ENCODE data around the gene BCAN.
A peak's percentile ranks its signal among the peaks of the same experiment; 100 is the strongest.

BCAN gene

DNA sequence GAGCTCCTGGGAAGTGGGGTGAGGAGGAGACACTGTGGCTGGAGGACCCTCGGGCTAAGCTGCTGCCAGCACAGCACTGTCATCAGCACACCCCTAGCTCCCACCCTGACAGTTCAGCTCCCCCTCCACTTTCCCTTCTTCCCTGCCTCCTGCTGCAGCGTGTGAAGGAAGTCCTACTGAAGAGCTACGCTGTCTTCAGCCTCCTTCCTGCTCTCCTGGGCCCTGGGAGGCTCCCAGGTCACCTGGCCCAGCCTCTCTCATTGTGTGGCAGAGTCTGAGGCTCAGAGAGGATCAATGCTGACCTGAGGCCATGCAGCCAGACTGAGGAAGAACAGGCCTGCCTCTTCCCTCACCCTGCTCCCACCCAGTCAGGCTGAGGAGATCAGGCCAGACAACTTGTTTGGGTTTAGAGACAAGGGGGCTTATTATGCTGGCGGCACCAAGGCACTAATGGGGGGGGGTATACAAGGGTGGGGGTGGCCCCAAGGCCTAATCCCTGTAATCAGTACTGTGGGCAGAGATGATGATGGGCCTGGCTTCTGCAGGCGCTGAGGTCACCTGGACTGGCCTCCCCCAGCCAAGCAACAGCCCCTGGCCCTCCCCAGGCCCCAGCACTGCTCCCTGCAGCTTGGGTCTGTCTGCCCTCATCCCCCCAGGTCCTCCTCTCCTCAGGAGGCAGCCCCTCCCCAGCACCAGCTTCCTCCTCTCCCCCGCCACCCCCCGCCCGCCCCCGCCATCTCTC, 26.2 kb downstream of the BCAN start:
- peaks cover 23% of the 10 kb centered on the region for H3K36me3 Mint-ChIP-seq (ENCODE audit: low read depth)
- H3K27me3 Mint-ChIP-seq (ENCODE audit: low read depth, poor library complexity): no peaks in the 10 kb centered on the region
- H3K4me3 Mint-ChIP-seq: no peak overlapping the region
- peaks cover 95% of the 10 kb centered on the region for H3K4me1 Mint-ChIP-seq
- DNase-seq: no peak
- TF ChIP-seq, protein P1, sequence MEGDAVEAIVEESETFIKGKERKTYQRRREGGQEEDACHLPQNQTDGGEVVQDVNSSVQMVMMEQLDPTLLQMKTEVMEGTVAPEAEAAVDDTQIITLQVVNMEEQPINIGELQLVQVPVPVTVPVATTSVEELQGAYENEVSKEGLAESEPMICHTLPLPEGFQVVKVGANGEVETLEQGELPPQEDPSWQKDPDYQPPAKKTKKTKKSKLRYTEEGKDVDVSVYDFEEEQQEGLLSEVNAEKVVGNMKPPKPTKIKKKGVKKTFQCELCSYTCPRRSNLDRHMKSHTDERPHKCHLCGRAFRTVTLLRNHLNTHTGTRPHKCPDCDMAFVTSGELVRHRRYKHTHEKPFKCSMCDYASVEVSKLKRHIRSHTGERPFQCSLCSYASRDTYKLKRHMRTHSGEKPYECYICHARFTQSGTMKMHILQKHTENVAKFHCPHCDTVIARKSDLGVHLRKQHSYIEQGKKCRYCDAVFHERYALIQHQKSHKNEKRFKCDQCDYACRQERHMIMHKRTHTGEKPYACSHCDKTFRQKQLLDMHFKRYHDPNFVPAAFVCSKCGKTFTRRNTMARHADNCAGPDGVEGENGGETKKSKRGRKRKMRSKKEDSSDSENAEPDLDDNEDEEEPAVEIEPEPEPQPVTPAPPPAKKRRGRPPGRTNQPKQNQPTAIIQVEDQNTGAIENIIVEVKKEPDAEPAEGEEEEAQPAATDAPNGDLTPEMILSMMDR (IDR thresholded peaks at IDR 0.05): no peak
- peak overlapping the region; percentile 94 for H3K27ac Mint-ChIP-seq
- H3K9me3 Mint-ChIP-seq: peaks cover 5% of the 10 kb centered on the region

DNA sequence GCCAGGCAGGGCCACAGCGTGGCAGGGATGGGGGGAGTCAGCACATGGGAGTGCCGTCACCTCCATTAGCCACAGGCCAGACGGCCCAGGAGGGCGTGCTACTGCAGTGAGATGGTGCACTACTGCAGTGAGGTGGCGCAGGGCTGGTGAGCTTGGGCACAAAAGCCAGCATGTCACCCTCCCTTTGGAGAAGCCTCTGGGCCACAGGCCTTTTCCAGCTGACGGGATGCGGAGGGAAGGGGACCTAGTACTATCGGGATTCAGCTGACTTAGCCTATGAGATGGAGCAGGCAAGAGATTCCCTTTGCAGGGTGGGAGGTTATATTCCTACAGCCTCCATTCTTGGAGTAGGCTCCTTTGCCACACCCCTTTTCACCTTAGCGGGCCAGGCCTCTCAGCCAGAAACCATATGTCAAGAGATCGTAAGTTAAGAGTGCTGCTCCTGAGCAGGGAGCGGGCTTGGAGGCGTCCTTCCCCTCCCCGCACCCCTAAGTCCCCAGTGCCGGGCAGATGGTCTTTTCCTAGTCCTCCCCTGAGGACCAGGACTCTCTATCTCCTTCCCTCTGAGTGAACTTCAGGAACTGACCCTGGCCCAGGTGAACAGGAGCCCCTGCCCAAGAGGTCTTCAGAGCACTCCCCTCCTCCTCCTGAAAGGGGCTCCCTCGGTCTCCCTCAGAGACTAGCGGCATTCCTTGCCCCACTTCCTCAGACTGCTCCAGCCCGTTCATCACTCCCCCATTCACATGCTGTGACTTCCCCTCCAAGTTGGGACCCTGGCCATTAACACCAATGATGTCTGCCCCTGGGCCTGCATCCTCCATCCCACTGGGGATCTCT, 27.1 kb downstream of the BCAN start:
- H3K27ac Mint-ChIP-seq: peak overlapping the region; percentile 87
- DNase-seq: no peak
- TF ChIP-seq, protein P1 (IDR thresholded peaks at IDR 0.05): no peak
- H3K4me1 Mint-ChIP-seq: peaks cover 95% of the 10 kb centered on the region
- H3K36me3 Mint-ChIP-seq (ENCODE audit: low read depth): peaks cover 32% of the 10 kb centered on the region
- H3K27me3 Mint-ChIP-seq (ENCODE audit: low read depth, poor library complexity): no peaks in the 10 kb centered on the region
- H3K9me3 Mint-ChIP-seq: peaks cover 5% of the 10 kb centered on the region
- no peak overlapping the region for H3K4me3 Mint-ChIP-seq

DNA sequence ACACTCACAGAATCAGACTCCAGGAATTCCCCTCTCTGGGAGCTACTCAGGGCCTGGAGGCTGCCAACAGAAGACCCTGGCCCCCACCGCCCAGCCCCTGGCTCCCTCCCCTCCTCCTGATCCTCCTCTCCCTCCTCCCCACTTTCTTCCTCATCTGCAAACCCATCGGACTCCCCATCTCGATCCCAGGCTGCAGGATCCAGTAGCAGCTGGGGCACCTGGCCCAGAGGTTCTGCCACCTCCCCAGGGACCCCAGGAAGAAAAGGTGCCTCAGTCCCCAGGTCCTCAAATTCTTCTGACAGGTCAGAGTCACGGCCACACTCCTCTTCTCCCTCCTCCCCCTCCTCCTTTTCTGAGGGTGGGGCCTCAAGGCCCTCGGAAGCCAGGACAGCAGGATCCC, 27.9 kb downstream of the BCAN start:
- TF ChIP-seq, protein P1 (IDR thresholded peaks at IDR 0.05): no peak
- peaks cover 5% of the 10 kb centered on the region for H3K9me3 Mint-ChIP-seq
- H3K4me1 Mint-ChIP-seq: peaks cover 95% of the 10 kb centered on the region
- H3K36me3 Mint-ChIP-seq (ENCODE audit: low read depth): peaks cover 38% of the 10 kb centered on the region
- DNase-seq: no peak
- no peaks in the 10 kb centered on the region for H3K27me3 Mint-ChIP-seq (ENCODE audit: low read depth, poor library complexity)
- H3K27ac Mint-ChIP-seq: no peak overlapping the region
- no peak overlapping the region for H3K4me3 Mint-ChIP-seq

DNA sequence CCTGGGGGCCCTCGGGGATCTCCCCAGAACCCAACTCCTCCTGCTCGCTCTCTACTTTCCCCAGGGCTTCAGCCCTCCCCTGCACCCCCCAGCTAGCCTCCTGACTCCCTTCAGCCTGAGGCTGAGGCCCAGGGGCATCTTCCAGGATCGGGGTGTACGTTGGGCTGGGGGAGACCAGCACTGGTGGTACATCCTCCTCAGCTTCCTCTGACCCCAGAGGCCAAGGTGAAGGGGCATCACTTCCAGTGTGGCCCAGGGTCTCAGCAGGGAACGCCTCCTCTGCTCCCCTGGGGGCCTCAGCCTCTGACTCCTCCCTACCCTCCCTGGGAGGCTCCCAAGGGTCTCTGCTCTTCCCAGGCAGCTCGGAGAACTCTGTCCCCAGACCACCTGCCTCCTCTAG, 28.4 kb downstream of the BCAN start:
- Mint-ChIP-seq H3K36me3 (ENCODE audit: low read depth) (peaks cover 41% of the 10 kb centered on the region), H3K4me1 (peaks cover 95% of the 10 kb centered on the region), H3K4me3 (no peak overlapping the region), H3K9me3 (peaks cover 5% of the 10 kb centered on the region), H3K27ac (peak overlapping the region; percentile 51), H3K27me3 (ENCODE audit: low read depth, poor library complexity) (no peaks in the 10 kb centered on the region)
- no peak for DNase-seq
- TF ChIP-seq, protein P1 (IDR thresholded peaks at IDR 0.05): no peak

DNA sequence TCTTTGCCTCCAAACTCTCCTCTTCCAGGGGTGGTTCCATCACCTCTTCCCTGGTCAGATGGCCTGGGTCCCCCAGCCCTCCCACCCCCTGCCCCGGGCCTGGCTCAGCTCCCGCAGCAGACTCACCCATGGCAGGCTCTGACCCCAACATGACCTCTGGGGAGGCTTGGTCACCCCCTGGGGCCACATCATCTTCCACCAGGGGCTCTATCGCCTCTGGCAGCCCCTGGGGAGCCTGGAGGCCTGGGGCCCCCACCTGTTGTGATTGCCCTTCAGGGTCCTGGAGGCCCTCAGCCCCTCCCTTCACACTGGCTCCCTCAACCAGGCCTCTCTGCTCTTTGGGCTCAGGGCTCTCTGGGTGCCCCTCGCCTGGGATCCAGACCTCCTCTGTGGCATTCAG, 28.9 kb downstream of the BCAN start:
- Mint-ChIP-seq H3K36me3 (ENCODE audit: low read depth) (peaks cover 41% of the 10 kb centered on the region), H3K9me3 (peaks cover 5% of the 10 kb centered on the region), H3K27ac (peak overlapping the region; percentile 74), H3K4me1 (peaks cover 95% of the 10 kb centered on the region), H3K4me3 (no peak overlapping the region), H3K27me3 (ENCODE audit: low read depth, poor library complexity) (no peaks in the 10 kb centered on the region)
- no peak for DNase-seq
- TF ChIP-seq, protein P1 (IDR thresholded peaks at IDR 0.05): no peak
